ENCODE data around the gene ZP4.

The ZP4 gene

DNA sequence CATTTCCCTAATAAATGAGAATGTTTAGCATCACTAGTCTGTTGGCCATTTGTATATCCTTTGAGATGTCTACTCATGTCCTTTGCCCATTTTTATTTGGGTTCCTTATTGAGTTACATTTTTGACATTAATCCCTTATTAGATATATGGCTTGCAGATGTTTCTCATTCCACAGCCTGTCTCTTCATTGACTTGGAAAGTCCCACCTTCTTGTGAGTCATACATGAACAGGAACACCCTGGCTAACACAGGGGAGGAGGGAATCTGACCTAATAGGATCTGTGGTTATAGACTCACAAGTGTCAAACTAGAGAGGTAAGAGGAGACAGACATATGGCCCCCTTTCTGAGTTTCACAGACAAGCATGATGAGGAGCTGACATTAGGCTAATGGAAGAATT lies 11.5 kb downstream of the ZP4 start:
- no peak overlapping the region for H3K27ac ChIP-seq (ENCODE audit: insufficient read depth in 1 of 2, low read depth in 1 of 2, low read length in 2 of 2, poor library complexity in 1 of 2, severe bottlenecking in 2 of 2)
- CTCF ChIA-PET, result no interaction called here
- DNase-seq, result peak in 2 of 3 donors; percentile 3 to 10
- no peak overlapping the region for H3K4me3 ChIP-seq (ENCODE audit: control insufficient read depth in 1 of 7, extremely low read depth in 1 of 7, insufficient read depth in 4 of 7, low read depth in 2 of 7, low read length in 6 of 7)
- H3K4me1 ChIP-seq (ENCODE audit: control extremely low read depth in 1 of 4, control insufficient read depth in 4 of 4, insufficient read depth in 4 of 4, low read length in 3 of 4), result no peaks in the 10 kb centered on the region
- no peaks in the 10 kb centered on the region for H3K27me3 ChIP-seq (replicated peaks in 2 of 5; ENCODE audit: control insufficient read depth in 4 of 5, insufficient read depth in 5 of 5, low read length in 4 of 5)
- H3K9me3 ChIP-seq (ENCODE audit: control extremely low read depth in 1 of 5, control insufficient read depth in 4 of 5, insufficient read depth in 2 of 5, low read depth in 1 of 5, low read length in 4 of 5), result no peaks in the 10 kb centered on the region
- POLR2A ChIA-PET, result no interaction called here
- H3K36me3 ChIP-seq (ENCODE audit: control insufficient read depth in 4 of 4, insufficient read depth in 4 of 4, low read length in 3 of 4), result no peaks in the 10 kb centered on the region

- no peak for DNase-seq
- WGBS (ENCODE audit: insufficient coverage), result no CpG with 5 or more reads among the region's 1 CpG
- Histone ChIP-seq H3K9me3 (ENCODE audit: control extremely low read depth in 1 of 5, control insufficient read depth in 4 of 5, insufficient read depth in 2 of 5, low read depth in 1 of 5, low read length in 4 of 5) (no peaks in the 10 kb centered on the region), H3K4me3 (ENCODE audit: control insufficient read depth in 1 of 7, extremely low read depth in 1 of 7, insufficient read depth in 4 of 7, low read depth in 2 of 7, low read length in 6 of 7) (no peak overlapping the region), H3K4me1 (ENCODE audit: control extremely low read depth in 1 of 4, control insufficient read depth in 4 of 4, insufficient read depth in 4 of 4, low read length in 3 of 4) (no peaks in the 10 kb centered on the region), H3K36me3 (ENCODE audit: control insufficient read depth in 4 of 4, insufficient read depth in 4 of 4, low read length in 3 of 4) (no peaks in the 10 kb centered on the region), H3K27me3 (replicated peaks in 2 of 5; ENCODE audit: control insufficient read depth in 4 of 5, insufficient read depth in 5 of 5, low read length in 4 of 5) (no peaks in the 10 kb centered on the region), H3K27ac (ENCODE audit: insufficient read depth in 1 of 2, low read depth in 1 of 2, low read length in 2 of 2, poor library complexity in 1 of 2, severe bottlenecking in 2 of 2) (no peak overlapping the region)
- CTCF ChIA-PET, result interaction anchor here (1.9 kb wide), 1 partner anchor 15 kb away, joined by 11 read pairs; no protein-coding TSS in a partner anchor
- POLR2A ChIA-PET, result no interaction called here
These were observed 12.3 kb downstream of the ZP4 start for GRCh38 chr1:237878406-237878805.

DNA sequence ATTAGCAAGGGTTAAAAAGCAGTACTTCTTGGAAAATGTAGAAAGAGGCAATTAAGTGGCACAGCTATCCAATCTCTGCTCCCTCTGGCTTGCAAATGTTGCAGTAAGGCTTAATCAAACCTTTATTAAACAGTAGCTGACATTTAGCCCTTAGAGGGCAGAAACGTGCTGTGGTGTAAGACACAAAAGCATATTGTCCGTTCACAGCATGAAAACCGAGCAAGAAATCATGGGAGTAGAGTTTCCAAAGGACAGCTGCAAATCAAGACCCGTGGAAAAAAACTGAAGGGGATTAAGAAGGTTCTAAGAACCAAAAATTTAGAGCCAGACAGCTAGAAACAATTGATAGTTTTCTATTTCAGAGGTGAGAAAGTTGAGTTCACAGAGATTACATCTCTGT lies 13.1 kb downstream of the ZP4 start:
- no peaks in the 10 kb centered on the region for H3K9me3 ChIP-seq (ENCODE audit: control extremely low read depth in 1 of 5, control insufficient read depth in 4 of 5, insufficient read depth in 2 of 5, low read depth in 1 of 5, low read length in 4 of 5)
- no peaks in the 10 kb centered on the region for H3K4me1 ChIP-seq (ENCODE audit: control extremely low read depth in 1 of 4, control insufficient read depth in 4 of 4, insufficient read depth in 4 of 4, low read length in 3 of 4)
- H3K36me3 ChIP-seq (ENCODE audit: control insufficient read depth in 4 of 4, insufficient read depth in 4 of 4, low read length in 3 of 4), result no peaks in the 10 kb centered on the region
- H3K27ac ChIP-seq (ENCODE audit: insufficient read depth in 1 of 2, low read depth in 1 of 2, low read length in 2 of 2, poor library complexity in 1 of 2, severe bottlenecking in 2 of 2), result no peak overlapping the region
- H3K27me3 ChIP-seq (replicated peaks in 2 of 5; ENCODE audit: control insufficient read depth in 4 of 5, insufficient read depth in 5 of 5, low read length in 4 of 5), result no peaks in the 10 kb centered on the region
- H3K4me3 ChIP-seq (ENCODE audit: control insufficient read depth in 1 of 7, extremely low read depth in 1 of 7, insufficient read depth in 4 of 7, low read depth in 2 of 7, low read length in 6 of 7), result no peak overlapping the region
- ChIA-PET POLR2A (no interaction called here), CTCF (interaction anchor here (0.6 to 1.9 kb wide), 2 partner anchors 14 to 63 kb away, joined by 3 to 11 read pairs; no protein-coding TSS in a partner anchor)
- DNase-seq, result no peak
- WGBS (ENCODE audit: insufficient coverage), result 83% methylated on average over 4 of the region's 4 CpGs

GRCh38 chr1:237875291-237875690 lies 15.4 kb downstream of the ZP4 start:
- Histone ChIP-seq H3K9me3 (ENCODE audit: control extremely low read depth in 1 of 5, control insufficient read depth in 4 of 5, insufficient read depth in 2 of 5, low read depth in 1 of 5, low read length in 4 of 5) (no peaks in the 10 kb centered on the region), H3K4me1 (ENCODE audit: control extremely low read depth in 1 of 4, control insufficient read depth in 4 of 4, insufficient read depth in 4 of 4, low read length in 3 of 4) (no peaks in the 10 kb centered on the region), H3K4me3 (ENCODE audit: control insufficient read depth in 1 of 7, extremely low read depth in 1 of 7, insufficient read depth in 4 of 7, low read depth in 2 of 7, low read length in 6 of 7) (no peak overlapping the region), H3K27me3 (replicated peaks in 2 of 5; ENCODE audit: control insufficient read depth in 4 of 5, insufficient read depth in 5 of 5, low read length in 4 of 5) (no peaks in the 10 kb centered on the region), H3K36me3 (ENCODE audit: control insufficient read depth in 4 of 4, insufficient read depth in 4 of 4, low read length in 3 of 4) (no peaks in the 10 kb centered on the region), H3K27ac (ENCODE audit: insufficient read depth in 1 of 2, low read depth in 1 of 2, low read length in 2 of 2, poor library complexity in 1 of 2, severe bottlenecking in 2 of 2) (no peak overlapping the region)
- ChIA-PET CTCF (interaction anchor here (1.6 kb wide), 1 partner anchor 17 kb away, joined by 3 read pairs; no protein-coding TSS in a partner anchor), POLR2A (no interaction called here)
- WGBS (ENCODE audit: insufficient coverage), result 96% methylated on average over 4 of the region's 8 CpGs
- DNase-seq, result no peak

- DNase-seq, result peak in 1 of 3 donors; percentile 5
- ChIA-PET CTCF (interaction anchor here (2.9 kb wide), 1 partner anchor 14 kb away, joined by 9 read pairs; no protein-coding TSS in a partner anchor), POLR2A (no interaction called here)
- H3K27me3 ChIP-seq (replicated peaks in 2 of 5; ENCODE audit: control insufficient read depth in 4 of 5, insufficient read depth in 5 of 5, low read length in 4 of 5), result no peaks in the 10 kb centered on the region
- no peak overlapping the region for H3K27ac ChIP-seq (ENCODE audit: insufficient read depth in 1 of 2, low read depth in 1 of 2, low read length in 2 of 2, poor library complexity in 1 of 2, severe bottlenecking in 2 of 2)
- WGBS (ENCODE audit: insufficient coverage), result 98% methylated on average over 4 of the region's 4 CpGs
- H3K9me3 ChIP-seq (ENCODE audit: control extremely low read depth in 1 of 5, control insufficient read depth in 4 of 5, insufficient read depth in 2 of 5, low read depth in 1 of 5, low read length in 4 of 5), result no peaks in the 10 kb centered on the region
- H3K36me3 ChIP-seq (ENCODE audit: control insufficient read depth in 4 of 4, insufficient read depth in 4 of 4, low read length in 3 of 4), result no peaks in the 10 kb centered on the region
- no peak overlapping the region for H3K4me3 ChIP-seq (ENCODE audit: control insufficient read depth in 1 of 7, extremely low read depth in 1 of 7, insufficient read depth in 4 of 7, low read depth in 2 of 7, low read length in 6 of 7)
- H3K4me1 ChIP-seq (ENCODE audit: control extremely low read depth in 1 of 4, control insufficient read depth in 4 of 4, insufficient read depth in 4 of 4, low read length in 3 of 4), result no peaks in the 10 kb centered on the region
These were observed 17.1 kb downstream of the ZP4 start for GRCh38 chr1:237873487-237874211.

GRCh38 chr1:237868817-237869600 lies 21.7 kb downstream of the ZP4 start:
- peaks cover 0 to 9% (median 7%) of the 10 kb centered on the region in 4 experiments for H3K4me1 ChIP-seq (ENCODE audit: control extremely low read depth in 1 of 4, control insufficient read depth in 4 of 4, insufficient read depth in 4 of 4, low read length in 3 of 4)
- no peaks in the 10 kb centered on the region for H3K27me3 ChIP-seq (replicated peaks in 2 of 5; ENCODE audit: control insufficient read depth in 4 of 5, insufficient read depth in 5 of 5, low read length in 4 of 5)
- no peak overlapping the region for H3K4me3 ChIP-seq (ENCODE audit: control insufficient read depth in 1 of 7, extremely low read depth in 1 of 7, insufficient read depth in 4 of 7, low read depth in 2 of 7, low read length in 6 of 7)
- H3K9me3 ChIP-seq (ENCODE audit: control extremely low read depth in 1 of 5, control insufficient read depth in 4 of 5, insufficient read depth in 2 of 5, low read depth in 1 of 5, low read length in 4 of 5), result no peaks in the 10 kb centered on the region
- no peak for DNase-seq
- no peaks in the 10 kb centered on the region for H3K36me3 ChIP-seq (ENCODE audit: control insufficient read depth in 4 of 4, insufficient read depth in 4 of 4, low read length in 3 of 4)
- ChIA-PET POLR2A (no interaction called here), CTCF (interaction anchor here (1.5 kb wide), 1 partner anchor 17 kb away, joined by 7 read pairs; no protein-coding TSS in a partner anchor)
- 98% methylated on average over 4 of the region's 4 CpGs for WGBS (ENCODE audit: insufficient coverage)
- H3K27ac ChIP-seq (ENCODE audit: insufficient read depth in 1 of 2, low read depth in 1 of 2, low read length in 2 of 2, poor library complexity in 1 of 2, severe bottlenecking in 2 of 2), result no peak overlapping the region

DNA sequence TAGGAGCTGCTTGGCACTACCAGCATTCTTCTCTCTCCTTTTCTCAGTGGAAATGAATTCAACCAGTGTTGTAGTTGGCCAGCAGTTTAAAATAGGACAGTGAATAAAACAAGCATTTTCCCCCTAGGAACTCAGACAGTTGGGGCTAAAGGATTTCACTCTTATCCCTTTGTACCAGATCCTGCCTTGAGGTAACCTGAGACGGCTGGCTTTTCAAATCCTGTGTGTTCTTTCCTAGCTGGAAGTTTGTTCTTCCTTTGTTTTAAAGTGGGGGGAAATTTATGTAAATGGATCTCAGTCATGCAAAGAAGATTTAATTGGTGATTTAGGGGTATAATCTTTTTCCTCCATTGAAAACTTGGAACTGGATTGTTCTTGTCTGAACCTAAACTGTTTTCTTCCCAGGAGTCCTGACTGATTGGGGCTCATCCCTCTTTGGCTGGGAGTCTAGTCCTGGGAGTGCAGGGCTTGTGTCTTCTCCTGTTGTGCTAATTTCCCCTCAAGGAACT lies 23.3 kb downstream of the ZP4 start:
- no peak overlapping the region for H3K27ac ChIP-seq (ENCODE audit: insufficient read depth in 1 of 2, low read depth in 1 of 2, low read length in 2 of 2, poor library complexity in 1 of 2, severe bottlenecking in 2 of 2)
- peaks cover 0 to 10% (median 9%) of the 10 kb centered on the region in 4 experiments for H3K4me1 ChIP-seq (ENCODE audit: control extremely low read depth in 1 of 4, control insufficient read depth in 4 of 4, insufficient read depth in 4 of 4, low read length in 3 of 4)
- ChIA-PET POLR2A (no interaction called here), CTCF (interaction anchor here (6.2 kb wide), 1 partner anchor 14 kb away, joined by 53 read pairs; no protein-coding TSS in a partner anchor)
- no peak for DNase-seq
- H3K27me3 ChIP-seq (replicated peaks in 2 of 5; ENCODE audit: control insufficient read depth in 4 of 5, insufficient read depth in 5 of 5, low read length in 4 of 5), result no peaks in the 10 kb centered on the region
- no peak overlapping the region for H3K4me3 ChIP-seq (ENCODE audit: control insufficient read depth in 1 of 7, extremely low read depth in 1 of 7, insufficient read depth in 4 of 7, low read depth in 2 of 7, low read length in 6 of 7)
- no peaks in the 10 kb centered on the region for H3K9me3 ChIP-seq (ENCODE audit: control extremely low read depth in 1 of 5, control insufficient read depth in 4 of 5, insufficient read depth in 2 of 5, low read depth in 1 of 5, low read length in 4 of 5)
- no peaks in the 10 kb centered on the region for H3K36me3 ChIP-seq (ENCODE audit: control insufficient read depth in 4 of 4, insufficient read depth in 4 of 4, low read length in 3 of 4)
- 100% methylated on average over 1 of the region's 1 CpG for WGBS (ENCODE audit: insufficient coverage)

All from common myeloid progenitor, CD34-positive (primary cell).